ENCODE data around the gene HP1BP3. TPM values are rescaled to one million over a fixed set of nuclear protein-coding genes. Genes with fewer than 3 reads are reported as not detected.
A peak's percentile ranks its signal among the peaks of the same experiment; 100 is the strongest.
"Not testable (repeated sequence)": the region's sequence is repeated elsewhere in the genome, so short reads cannot be mapped to it uniquely, and the experiment has no call there.

Gene HP1BP3, protein sequence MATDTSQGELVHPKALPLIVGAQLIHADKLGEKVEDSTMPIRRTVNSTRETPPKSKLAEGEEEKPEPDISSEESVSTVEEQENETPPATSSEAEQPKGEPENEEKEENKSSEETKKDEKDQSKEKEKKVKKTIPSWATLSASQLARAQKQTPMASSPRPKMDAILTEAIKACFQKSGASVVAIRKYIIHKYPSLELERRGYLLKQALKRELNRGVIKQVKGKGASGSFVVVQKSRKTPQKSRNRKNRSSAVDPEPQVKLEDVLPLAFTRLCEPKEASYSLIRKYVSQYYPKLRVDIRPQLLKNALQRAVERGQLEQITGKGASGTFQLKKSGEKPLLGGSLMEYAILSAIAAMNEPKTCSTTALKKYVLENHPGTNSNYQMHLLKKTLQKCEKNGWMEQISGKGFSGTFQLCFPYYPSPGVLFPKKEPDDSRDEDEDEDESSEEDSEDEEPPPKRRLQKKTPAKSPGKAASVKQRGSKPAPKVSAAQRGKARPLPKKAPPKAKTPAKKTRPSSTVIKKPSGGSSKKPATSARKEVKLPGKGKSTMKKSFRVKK
- polyA plus RNA-seq, result 100 to 1,000 TPM in 1 of 3 donors, 10 to 100 TPM in 2; 51.6 to 108 (median 70.0) TPM

DNA sequence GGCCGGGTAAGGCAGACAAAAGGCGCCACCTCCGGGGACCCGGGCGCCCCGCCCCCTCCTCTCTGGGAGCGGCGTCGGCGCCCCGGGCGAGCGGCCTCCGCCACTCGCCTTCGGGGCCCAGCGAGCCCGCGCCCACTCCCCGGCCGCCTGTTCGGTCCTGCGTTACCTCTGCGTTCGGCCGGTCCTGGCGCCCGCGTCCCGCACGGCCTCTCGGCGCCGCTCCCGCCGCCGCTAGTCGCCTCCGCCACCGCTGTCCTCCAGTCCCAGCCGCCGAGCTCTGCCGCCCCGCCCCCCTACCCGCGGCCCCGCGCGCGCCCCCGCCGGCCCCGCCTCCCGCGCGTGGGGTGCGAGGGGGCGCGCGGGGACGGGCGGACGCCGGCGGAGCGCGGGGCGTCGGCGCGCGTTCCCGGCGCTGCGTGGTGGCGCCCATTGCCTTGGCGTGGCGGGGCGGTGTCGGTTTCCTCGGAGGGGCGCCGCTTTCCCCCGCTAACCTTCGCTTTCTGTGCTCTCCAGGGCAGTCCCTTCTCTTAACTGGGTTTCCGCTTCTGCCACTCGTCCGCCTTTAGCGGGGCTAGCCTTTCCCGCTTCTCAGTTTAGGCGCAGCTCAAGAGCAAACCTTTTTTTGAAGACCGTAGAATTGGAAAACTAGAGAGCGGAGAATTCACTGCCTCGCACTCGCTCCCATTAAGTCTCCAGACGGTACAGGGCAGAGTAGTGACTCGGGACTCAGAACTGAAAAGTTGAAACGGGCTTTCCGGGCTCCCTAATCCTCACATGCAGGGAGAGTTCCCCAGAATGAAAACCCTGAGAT lies at the start of gene HP1BP3:
Gene HP1BP3 (minus strand): TSS at position 279 of the 811 bp plus-strand sequence. CDS start 6,867 bp downstream, outside the sequence.
- peak within 1 kb of the TSS; percentile 87 for H3K27ac ChIP-seq (ENCODE audit: low read depth, low read length)
- 0 to 1% (median 0%) methylated on average over 61 to 97 of the region's 99 CpGs for WGBS, 3 donors

DNA sequence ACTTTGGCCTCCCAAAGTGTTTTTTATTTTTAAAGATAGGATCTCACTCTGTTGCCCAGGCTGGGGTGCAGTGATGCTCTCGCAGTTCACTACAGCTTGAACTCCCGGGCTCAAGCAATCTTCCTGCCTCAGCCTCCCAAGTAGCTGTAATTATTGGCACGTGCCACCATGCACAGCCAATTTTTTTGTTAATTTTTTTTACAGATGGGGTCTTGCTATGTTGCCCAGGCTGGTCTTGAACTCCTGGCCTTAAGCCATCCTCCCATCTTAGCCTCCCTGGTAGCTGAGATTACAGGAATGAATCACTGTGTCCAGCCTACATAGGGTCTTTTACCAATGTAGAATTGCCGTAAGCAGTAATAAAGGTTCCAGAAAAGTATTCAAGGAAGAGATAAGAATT lies 49.1 kb upstream of the HP1BP3 start:
- WGBS, 3 donors, result 96 to 99% (median 99%) methylated on average over 4 of the region's 4 CpGs
- H3K27ac ChIP-seq (ENCODE audit: low read depth, low read length), result no peak overlapping the region

DNA sequence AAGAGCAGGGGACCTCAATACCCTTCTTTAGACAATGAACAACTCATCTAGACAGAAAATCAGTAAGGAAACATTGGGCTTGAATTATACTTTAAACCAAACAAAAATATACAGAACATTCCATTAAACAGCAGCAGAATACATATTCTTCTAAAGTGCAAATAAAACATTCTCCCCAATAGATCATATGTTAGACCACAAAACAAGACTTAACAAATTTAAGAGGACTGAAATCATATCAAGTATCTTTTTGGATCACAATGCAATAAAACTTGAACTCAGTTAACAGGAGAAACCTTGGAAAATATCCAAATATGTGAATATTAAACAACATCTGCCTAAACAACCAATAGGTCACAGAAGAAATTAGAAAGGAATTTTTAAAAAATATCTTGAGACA lies 47.7 kb upstream of the HP1BP3 start:
- H3K27ac ChIP-seq (ENCODE audit: low read depth, low read length), result no peak overlapping the region

DNA sequence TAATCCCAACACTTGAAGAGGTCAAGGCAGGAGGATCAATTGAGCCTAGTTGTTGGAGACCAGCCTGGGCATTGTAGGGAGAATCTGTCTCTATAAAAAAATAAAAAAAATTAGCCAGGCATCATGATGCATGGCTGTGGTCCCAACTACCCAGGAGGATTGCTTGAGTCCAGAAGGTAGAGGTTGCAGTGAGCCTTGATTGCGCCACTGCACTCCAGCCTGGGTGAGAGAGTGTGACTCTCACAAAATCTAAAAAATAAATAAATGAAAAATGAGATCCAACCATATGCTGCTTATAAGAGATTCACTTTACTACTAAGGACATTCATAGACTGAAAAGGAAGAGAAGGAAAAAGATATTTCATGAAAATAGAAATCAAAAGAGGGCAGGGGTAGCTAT lies 47.1 kb upstream of the HP1BP3 start:
- WGBS, 3 donors, result 96 to 100% (median 97%) methylated on average over 1 of the region's 1 CpG
- H3K27ac ChIP-seq (ENCODE audit: low read depth, low read length), result no peak overlapping the region

DNA sequence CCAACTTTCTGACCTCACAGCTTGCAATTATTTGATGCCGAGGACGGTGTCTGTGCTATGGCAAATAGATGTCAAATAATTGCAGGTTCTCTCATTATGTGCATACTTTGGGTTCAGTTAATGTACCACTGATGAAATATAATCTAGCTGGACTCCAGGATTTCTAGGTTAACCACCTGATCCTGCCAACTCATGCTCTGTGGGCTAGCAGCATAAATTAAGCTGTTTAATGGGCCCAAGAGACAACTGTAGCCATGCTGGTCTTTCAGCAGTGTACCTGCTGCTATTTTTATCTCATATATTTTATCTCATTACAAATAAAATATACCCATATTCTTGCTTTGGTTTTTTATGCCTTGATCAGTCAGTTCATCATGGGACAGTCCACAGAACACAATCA lies 43.3 kb upstream of the HP1BP3 start:
- WGBS, 3 donors, result 94 to 100% (median 96%) methylated on average over 2 of the region's 2 CpGs
- no peak overlapping the region for H3K27ac ChIP-seq (ENCODE audit: low read depth, low read length)

DNA sequence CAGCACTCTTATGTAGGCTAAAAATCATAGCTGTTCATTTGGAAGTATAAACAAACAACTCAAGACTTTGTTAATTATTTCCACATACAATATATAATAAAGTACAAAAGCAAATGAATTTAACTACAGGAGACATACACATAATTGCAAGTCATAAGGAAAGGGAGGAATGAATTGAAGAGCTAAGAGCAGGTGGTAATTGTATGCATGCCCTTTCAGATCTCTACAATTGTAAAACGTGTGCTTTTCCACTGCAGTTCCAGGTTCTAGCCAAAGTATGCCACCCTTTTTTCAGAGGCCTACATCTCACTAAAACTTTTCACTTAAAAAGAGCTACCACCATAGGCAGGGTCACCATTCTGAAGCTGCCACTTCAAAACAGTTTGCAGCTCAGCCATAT lies 42.8 kb upstream of the HP1BP3 start:
- WGBS, 3 donors, result 78 to 89% (median 82%) methylated on average over 1 of the region's 1 CpG
- no peak overlapping the region for H3K27ac ChIP-seq (ENCODE audit: low read depth, low read length)

DNA sequence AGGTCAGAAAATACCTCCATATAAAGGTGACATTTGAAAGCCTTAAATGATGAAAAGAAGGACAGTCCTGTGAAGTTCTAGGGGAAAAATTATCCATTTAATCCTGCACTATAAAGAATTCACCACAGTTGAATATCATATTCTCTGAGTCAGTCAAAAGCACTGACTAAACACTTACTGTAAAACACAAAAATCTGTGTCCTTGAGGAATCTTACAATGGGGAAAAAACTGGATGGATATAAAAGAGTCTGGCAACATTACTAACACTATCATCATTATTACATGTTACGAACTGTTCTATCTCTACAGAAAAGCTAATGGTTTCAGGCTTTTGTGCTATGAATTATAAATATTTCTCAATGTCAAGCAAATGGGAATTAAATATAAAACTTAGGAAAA lies 42.4 kb upstream of the HP1BP3 start:
- H3K27ac ChIP-seq (ENCODE audit: low read depth, low read length), result no peak overlapping the region
- 90 to 95% (median 91%) methylated on average over 1 of the region's 1 CpG for WGBS, 3 donors

DNA sequence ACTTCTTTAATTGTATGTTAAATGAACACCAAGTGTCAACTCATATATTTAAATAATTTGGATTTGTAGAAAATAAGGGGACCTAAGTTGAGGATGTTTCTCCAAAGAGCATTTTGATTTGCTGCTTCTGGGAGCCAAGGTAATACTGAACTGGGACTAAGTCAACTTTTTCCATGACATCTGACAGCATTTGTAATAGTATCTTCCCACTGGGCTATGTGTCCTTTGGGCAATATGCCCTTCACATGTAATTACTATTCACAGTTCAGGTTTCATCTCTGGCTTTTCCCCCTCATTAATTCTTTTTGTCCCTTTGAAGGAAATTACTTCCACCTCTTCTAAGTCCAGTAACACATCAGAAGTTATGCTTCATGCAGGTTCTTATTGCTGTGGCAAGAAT lies 36.7 kb upstream of the HP1BP3 start:
- H3K27ac ChIP-seq (ENCODE audit: low read depth, low read length), result no peak overlapping the region

DNA sequence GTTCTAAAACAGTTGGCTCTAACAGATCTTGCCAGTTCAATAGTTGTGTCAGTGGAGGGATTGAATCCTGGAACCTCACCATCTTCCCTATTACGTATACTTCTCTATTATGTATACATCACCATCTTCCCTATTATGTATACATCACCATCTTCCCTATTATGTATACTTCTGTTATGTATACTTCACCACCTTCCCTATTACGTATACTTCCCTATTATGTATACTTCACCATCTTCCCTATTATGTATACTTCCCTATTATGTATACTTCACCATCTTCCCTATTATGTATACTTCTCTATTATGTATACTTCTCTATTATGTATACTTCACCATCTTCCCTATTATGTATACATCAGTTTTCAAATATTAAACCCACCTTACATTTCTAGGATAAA lies 34.4 kb upstream of the HP1BP3 start:
- H3K27ac ChIP-seq (ENCODE audit: low read depth, low read length), result no peak overlapping the region
- WGBS, 3 donors, result 29 to 50% (median 30%) methylated on average over 2 of the region's 2 CpGs

DNA sequence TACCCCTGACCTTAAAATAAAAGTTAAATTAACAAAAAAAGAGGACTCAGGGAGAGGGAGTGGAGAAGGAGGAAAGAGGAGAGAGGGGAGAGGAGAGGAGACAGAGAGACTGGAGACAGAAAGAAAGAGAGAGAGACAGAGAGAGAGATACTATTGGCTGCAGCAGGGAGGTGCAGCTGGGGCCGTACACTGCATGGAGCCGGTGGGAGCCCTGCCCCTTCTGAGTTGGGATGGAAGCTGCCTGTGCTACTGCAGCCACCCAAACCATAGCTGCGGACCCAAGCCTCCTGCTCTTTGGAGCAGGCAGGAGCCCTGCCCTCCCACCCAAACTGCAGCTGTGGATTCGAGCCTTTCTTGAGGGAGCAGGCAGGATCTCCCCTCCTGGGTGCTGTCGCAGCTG lies 32.7 kb upstream of the HP1BP3 start:
- 76 to 91% (median 89%) methylated on average over 5 of the region's 5 CpGs for WGBS, 3 donors
- H3K27ac ChIP-seq (ENCODE audit: low read depth, low read length), result no peak overlapping the region

DNA sequence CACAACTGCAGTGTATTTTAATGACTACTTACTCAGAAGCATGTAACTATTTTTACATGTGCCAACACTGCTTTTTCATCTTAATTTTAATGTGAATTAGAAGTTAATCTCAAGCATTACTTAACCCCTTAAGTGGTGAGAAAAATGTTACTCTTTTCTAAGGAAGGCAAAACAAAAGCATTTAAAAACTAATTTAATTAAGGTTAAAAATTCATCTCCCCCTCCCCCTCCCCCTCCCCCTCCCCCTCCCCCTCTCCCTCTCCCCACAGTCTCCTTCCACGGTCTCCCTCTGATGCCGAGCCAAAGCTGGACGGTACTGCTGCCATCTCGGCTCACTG lies 27.4 kb upstream of the HP1BP3 start:
- WGBS, 3 donors, result no CpG with 5 or more reads among the region's 4 CpGs
- H3K27ac ChIP-seq (ENCODE audit: low read depth, low read length), result no peak overlapping the region

DNA sequence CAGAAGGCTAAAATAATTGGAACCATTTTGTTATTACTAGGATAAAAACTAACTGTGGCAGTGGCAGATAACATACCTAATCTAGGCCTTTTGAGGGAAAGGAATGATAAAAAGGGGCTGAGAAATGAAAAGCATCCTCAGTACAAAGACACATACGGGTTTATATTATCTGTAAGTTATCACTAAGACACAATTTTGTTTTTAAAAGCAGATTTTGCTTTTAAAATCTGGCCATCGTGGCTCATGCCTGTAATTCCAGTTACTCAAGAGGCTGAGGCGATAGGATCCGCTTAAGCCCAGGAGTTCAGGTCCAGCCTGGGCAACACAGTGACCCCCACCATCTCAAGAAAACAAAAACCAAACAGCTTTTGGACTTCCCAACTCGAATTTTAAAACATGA lies 24.8 kb upstream of the HP1BP3 start:
- 90 to 94% (median 92%) methylated on average over 5 of the region's 5 CpGs for WGBS, 3 donors
- no peak overlapping the region for H3K27ac ChIP-seq (ENCODE audit: low read depth, low read length)

DNA sequence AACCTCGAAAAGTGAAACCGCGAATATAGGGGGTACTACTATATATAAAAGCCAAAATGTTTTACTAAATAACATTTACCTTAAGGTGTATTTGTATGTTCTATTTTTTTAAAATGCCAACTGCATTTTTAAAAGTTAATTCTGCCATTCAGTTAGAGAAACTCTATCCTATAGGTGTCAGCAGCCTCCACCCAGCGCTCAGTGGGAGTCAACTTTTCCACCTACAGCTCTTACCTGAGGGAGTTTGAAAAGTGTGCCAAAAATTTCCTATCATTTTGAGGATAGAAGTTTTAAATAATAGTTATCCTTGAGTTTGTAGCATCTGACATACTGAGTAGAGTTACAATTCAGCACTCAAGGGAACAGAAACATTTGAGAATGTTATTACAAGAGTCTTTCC lies 6.1 kb upstream of the HP1BP3 start:
- 96 to 98% (median 96%) methylated on average over 4 of the region's 4 CpGs for WGBS, 3 donors
- H3K27ac ChIP-seq (ENCODE audit: low read depth, low read length), result no peak overlapping the region

DNA sequence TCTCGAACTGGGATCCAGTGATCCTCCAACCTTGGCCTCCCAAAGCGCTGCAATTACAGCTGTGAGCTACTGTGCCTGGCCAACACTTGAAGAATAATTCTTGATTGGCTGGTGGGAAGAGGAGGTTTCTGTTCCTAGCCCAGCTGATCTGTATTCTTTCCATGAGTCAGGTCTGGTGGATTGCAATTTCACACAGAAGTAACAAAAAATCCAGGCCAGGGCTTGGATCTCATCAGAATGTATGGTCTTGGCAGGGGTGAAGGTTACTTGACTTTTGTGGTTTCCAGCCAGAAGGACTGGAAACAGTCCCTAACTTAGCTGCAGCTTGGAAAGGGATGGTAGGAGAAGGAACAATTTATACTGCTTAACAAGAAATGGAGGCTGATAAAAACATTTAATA lies 5.1 kb upstream of the HP1BP3 start:
- WGBS, 3 donors, result 62 to 89% (median 88%) methylated on average over 2 of the region's 2 CpGs
- H3K27ac ChIP-seq (ENCODE audit: low read depth, low read length), result no peak overlapping the region

DNA sequence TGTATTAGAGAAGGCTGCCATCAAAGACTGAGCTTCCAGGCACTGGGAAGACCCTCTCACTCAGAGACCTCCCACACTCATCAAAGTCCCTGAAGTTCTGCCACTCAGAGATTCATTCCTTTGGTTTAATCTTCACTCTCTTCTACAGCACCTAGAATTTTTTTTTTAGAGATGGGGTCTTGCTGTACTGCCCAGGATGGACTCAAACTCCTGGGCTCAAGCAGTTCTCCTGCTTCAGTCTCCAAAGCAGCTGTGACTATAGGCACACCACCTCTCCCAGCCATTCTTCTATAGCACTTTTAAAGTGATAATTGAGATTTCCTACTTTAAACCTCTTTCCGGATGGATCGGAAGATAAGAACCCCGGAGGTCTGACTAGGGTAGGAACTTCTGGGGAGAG lies 3.7 kb upstream of the HP1BP3 start:
- 74 to 93% (median 92%) methylated on average over 3 of the region's 3 CpGs for WGBS, 3 donors
- H3K27ac ChIP-seq (ENCODE audit: low read depth, low read length), result no peak overlapping the region

DNA sequence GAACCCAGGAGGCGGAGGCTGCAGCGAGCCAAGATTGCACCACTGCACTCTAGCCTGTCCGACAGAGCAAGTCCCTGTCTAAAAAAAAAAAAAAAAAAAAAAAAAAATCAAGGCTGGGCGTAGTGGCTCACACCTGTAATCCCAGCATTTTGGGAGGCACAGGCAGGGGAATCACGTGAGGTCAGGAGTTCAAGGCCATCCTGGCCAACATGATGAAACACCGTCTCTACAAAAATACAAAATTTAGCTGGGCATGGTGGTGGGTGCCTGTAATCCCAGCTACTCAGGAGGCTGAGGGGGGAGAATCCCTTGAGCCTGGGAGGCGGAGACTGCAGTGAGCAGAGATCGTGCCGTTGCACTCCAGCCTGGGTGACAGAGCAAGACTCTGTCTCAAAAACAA lies 2.5 kb upstream of the HP1BP3 start:
- 82 to 94% (median 92%) methylated on average over 8 to 9 of the region's 9 CpGs for WGBS, 3 donors
- not testable (repeated sequence) for H3K27ac ChIP-seq (ENCODE audit: low read depth, low read length)

DNA sequence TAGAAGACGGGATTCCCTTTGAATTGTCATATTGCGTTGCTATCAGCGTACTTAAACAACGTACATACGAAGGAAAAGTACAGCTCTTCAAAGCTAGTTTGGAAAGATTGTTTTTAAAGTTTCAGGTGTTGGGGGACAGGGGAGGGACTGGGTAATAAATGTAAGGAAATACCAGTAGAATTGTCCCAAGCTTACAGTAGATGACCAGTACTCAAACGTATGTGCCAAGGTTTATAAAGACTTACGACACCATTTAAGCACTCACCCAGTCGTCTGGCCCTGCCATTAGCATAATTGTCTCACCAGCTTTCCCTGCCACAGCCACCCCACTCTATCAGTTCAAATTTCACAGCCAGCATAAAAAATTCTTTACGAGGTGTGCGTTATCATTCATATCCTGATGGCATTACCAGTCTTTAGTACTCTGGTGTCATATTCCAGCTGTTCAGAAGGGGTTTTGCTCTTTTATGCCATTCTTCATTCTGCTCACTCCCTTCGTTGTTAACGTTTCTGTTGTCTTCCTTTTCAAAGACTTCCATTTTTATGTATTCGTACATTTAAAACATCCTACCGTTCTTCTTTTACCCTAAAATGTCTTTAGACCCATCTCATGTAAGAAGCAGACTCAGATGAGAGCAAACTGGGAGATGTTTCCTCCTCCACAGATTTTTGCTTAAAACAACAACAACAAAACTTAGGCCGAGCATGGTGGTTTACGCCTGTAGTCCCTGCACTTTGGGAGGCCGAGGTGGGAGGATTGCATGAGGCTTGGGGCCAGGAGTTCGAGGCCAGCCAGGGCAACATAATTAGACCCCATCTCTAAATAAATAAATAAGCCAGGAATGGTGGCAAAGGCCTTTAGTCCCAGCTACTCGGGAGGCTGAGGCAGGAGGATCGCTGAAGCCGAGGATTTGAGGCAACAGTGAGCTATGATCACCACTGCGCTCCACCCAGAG lies 1.0 kb upstream of the HP1BP3 start:
- peak overlapping the region; percentile 87 for H3K27ac ChIP-seq (ENCODE audit: low read depth, low read length)
- 44 to 47% (median 46%) methylated on average over 22 of the region's 22 CpGs for WGBS, 3 donors

DNA sequence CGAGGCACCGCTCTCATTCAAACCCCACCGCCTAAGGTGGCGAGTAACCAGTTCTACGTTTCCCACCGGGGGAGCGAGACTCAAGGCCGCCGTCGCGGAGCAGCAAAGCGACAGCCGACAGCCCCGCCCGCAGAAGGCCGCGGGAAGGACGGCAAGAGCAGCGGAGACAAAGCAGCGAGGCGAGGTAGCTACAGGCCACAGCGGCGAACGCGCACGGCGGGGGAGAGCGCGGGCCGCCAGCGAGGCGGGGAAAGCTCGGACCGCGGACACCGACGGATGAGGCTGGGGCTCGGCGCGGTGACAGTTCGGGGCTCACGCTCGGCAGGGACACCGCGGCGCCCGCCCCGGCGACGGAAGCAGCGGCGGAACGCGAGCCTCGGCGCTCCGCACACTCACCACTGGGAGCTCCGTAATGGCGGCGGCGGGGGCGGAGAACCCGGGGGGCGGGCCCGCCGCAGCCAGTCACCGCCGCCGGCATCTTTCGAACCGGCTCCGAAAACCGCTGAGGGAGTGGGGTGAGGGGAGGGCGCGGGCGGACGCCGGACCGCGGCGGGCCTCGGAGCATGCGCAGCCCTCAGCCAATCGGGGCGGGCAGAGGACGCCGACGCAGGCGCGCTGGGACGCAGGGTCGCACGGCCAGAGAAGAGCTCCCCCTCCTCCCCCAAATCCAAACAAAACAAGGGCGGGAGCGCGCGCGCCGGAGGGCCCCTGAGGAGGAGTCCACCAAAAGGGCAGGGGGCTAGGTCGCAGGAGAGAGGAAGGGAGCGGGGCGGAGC lies 666 bp downstream of the HP1BP3 start:
- H3K27ac ChIP-seq (ENCODE audit: low read depth, low read length), result peak overlapping the region; percentile 19
- 0 to 1% (median 0%) methylated on average over 87 to 102 of the region's 102 CpGs for WGBS, 3 donors
